ENCODE results near the gene ATP1B4.
"Not testable (repeated sequence)": the region's sequence is repeated elsewhere in the genome, so short reads cannot be mapped to it uniquely, and the experiment has no call there.

Gene ATP1B4

DNA sequence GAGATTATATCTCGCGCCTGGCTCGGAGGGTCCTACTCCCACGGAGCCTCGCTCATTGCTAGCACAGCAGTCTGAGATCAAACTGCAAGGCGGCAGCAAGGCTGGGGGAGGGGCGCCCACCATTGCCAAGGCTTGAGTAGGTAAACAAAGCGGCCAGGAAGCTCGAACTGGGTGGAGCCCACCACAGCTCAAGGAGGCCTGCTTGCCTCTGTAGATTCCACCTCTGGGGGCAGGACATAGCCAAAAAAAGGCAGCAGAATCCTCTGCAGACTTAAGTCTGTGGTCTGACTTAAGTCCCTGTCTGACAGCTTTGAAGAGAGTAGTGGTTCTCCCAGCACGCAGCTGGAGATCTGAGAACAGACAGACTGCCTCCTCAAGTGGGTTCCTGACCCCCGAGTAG, 17.3 kb upstream of the ATP1B4 start:
- not testable (repeated sequence) for H3K27ac ChIP-seq (ENCODE audit: low read depth, low read length); H3K4me3 ChIP-seq (ENCODE audit: low read depth in 1 of 2, low read length in 2 of 2); H3K4me1 ChIP-seq (ENCODE audit: insufficient read depth, low read length); H3K27me3 ChIP-seq (ENCODE audit: control insufficient read depth in 1 of 2, insufficient read depth in 2 of 2, low read length in 2 of 2); H3K9ac ChIP-seq (ENCODE audit: low read length); H3K36me3 ChIP-seq (ENCODE audit: insufficient read depth, low read length); H3K9me3 ChIP-seq (ENCODE audit: low read length)

DNA sequence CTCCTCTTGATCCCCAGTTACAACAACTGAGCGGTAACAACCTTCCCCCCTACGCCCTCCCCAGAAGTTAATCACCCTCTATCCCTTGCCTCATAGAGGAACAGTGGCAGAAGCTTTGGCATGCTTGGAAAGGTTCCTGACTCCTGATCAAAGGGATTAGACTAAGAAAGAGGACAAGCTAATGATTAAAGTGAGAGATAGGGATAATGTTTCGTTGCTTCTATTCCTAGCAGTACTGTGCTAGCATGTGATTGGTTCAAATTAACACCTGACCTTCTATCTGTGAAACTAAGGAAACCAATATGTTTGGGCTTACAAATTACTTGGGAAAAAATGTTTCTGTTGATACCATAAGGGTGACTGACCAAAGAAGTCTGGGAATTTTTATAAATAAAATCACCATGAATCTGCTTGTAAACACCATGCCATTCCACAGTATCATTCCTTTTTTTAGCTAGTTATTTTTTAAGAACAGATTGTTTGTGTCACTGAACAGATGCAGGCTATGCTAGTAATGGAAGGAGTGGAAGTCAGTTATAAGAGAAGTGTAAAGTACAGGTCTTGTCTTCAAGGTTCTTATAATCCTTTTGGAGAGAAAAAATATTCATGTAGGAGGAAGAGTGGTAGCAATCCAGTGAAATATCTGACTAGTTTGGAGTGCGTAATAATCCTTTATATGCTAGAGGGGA, 11.3 kb upstream of the ATP1B4 start:
- Histone ChIP-seq H3K27ac (ENCODE audit: low read depth, low read length) (no peak overlapping the region), H3K4me3 (ENCODE audit: low read depth in 1 of 2, low read length in 2 of 2) (no peak overlapping the region), H3K36me3 (ENCODE audit: insufficient read depth, low read length) (no peaks in the 10 kb centered on the region), H3K4me1 (ENCODE audit: insufficient read depth, low read length) (no peaks in the 10 kb centered on the region), H3K9ac (ENCODE audit: low read length) (no peak overlapping the region), H3K27me3 (ENCODE audit: control insufficient read depth in 1 of 2, insufficient read depth in 2 of 2, low read length in 2 of 2) (no peaks in the 10 kb centered on the region), H3K9me3 (ENCODE audit: low read length) (peaks cover 4% of the 10 kb centered on the region)

DNA sequence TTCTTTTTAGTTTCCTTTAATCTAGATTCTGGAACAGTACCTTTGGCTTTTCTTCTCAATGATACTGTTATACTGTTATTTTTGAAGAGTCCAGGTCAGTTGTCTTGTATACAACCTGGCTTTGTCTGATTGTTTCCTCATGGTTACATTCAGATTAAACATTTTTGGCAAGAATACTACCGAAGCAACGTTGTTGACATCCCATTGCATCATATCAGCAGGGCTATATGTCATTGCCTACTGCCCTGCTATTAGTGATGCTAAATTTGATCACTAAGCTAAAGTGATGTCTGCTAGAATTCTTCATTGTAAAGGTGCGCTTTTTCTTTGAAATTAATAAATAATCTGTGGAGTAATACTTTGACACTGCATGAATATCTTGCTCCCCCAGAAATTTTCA, 5.8 kb upstream of the ATP1B4 start:
- H3K9me3 ChIP-seq (ENCODE audit: low read length), result peaks cover 4% of the 10 kb centered on the region
- no peak overlapping the region for H3K27ac ChIP-seq (ENCODE audit: low read depth, low read length)
- H3K4me1 ChIP-seq (ENCODE audit: insufficient read depth, low read length), result no peaks in the 10 kb centered on the region
- no peaks in the 10 kb centered on the region for H3K36me3 ChIP-seq (ENCODE audit: insufficient read depth, low read length)
- no peak overlapping the region for H3K9ac ChIP-seq (ENCODE audit: low read length)
- H3K27me3 ChIP-seq (ENCODE audit: control insufficient read depth in 1 of 2, insufficient read depth in 2 of 2, low read length in 2 of 2), result peaks cover 0 to 8% of the 10 kb centered on the region in 2 donors
- no peak overlapping the region for H3K4me3 ChIP-seq (ENCODE audit: low read depth in 1 of 2, low read length in 2 of 2)

DNA sequence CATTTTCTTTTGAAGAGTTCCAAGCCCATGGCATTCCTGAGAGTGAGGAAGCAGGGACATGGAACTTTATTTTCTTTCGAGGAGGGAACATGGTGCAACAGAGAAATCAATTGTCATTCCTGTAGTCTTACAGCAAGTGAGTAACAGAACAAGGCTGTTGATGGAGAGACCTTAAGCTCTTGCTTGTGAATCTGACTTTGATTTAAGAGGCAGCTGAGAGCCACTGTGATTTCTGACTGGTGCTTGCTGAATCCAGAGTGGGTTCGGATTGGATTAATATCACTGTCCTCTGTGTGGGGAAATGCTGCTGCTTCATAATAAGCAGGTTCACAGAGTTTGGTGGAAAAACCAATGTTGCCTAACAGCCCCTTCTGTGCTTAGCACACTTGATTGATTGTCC, 4.7 kb upstream of the ATP1B4 start:
- Histone ChIP-seq H3K27me3 (ENCODE audit: control insufficient read depth in 1 of 2, insufficient read depth in 2 of 2, low read length in 2 of 2) (peaks cover 0 to 8% of the 10 kb centered on the region in 2 donors), H3K4me1 (ENCODE audit: insufficient read depth, low read length) (no peaks in the 10 kb centered on the region)

DNA sequence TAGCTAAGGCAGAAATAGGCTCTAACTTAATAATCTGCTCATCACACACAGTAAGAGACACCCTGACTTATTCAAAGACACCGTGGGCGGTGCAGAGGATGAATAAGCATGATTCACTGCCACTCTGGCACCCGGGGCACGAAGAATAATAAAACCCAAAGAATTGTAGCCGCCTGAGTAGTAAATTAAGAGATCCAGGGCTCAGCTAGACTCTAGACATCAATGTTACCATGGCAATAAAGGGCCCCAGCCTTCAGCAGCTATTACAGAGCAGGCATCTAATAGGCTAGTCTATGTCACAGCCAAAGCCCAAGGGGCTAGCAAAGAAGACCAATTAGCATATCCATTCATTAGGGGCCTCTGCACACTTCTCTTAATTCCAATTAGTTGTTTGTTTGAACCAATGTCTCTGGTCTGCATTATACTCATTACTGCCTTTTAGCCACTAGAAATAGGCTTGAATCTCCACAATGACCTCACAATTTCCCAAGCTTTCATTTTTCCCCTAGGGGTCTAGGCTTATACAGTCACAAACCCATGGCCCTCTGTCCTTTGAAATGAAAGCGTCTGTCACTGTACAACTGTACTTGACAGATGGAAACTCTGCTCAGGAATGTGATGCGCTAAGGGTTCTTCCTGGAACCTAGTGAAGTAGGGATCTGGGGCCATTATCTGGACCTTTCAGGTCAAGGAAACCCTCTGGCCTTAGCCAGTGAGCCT, 3.0 kb upstream of the ATP1B4 start:
- Histone ChIP-seq H3K4me3 (ENCODE audit: low read depth in 1 of 2, low read length in 2 of 2) (no peak overlapping the region), H3K9ac (ENCODE audit: low read length) (no peak overlapping the region), H3K36me3 (ENCODE audit: insufficient read depth, low read length) (no peaks in the 10 kb centered on the region), H3K9me3 (ENCODE audit: low read length) (no peaks in the 10 kb centered on the region), H3K27me3 (ENCODE audit: control insufficient read depth in 1 of 2, insufficient read depth in 2 of 2, low read length in 2 of 2) (peaks cover 0 to 8% of the 10 kb centered on the region in 2 donors), H3K4me1 (ENCODE audit: insufficient read depth, low read length) (no peaks in the 10 kb centered on the region), H3K27ac (ENCODE audit: low read depth, low read length) (no peak overlapping the region)

More for the DNA sequence above, 4.7 kb upstream of the ATP1B4 start:
- no peak overlapping the region for H3K9ac ChIP-seq (ENCODE audit: low read length)
- no peaks in the 10 kb centered on the region for H3K36me3 ChIP-seq (ENCODE audit: insufficient read depth, low read length)
- no peak overlapping the region for H3K27ac ChIP-seq (ENCODE audit: low read depth, low read length)
- H3K9me3 ChIP-seq (ENCODE audit: low read length), result peaks cover 4% of the 10 kb centered on the region
- no peak overlapping the region for H3K4me3 ChIP-seq (ENCODE audit: low read depth in 1 of 2, low read length in 2 of 2)

DNA sequence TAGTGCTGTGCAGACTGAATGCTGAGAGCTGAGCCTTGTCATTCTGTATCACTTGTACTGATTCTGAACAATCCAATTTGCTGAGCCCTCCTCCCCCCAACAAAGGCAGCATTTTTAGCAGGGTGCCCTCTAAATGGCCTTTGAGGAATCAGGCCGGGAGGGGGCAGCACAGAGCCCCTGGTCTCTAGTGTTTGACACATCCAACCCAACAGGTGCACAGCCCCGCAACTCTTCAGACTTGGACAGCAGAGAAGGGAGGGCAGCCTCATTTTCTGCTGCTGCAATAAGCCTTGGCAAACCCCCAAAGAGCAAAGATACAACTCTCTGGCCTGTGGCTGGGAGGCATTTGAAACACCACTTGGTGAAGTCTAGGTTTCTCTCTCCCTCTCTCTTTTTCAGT, 3.4 kb downstream of the ATP1B4 start:
- Histone ChIP-seq H3K4me1 (ENCODE audit: insufficient read depth, low read length) (no peaks in the 10 kb centered on the region), H3K27ac (ENCODE audit: low read depth, low read length) (no peak overlapping the region), H3K9ac (ENCODE audit: low read length) (no peak overlapping the region), H3K36me3 (ENCODE audit: insufficient read depth, low read length) (no peaks in the 10 kb centered on the region), H3K27me3 (ENCODE audit: control insufficient read depth in 1 of 2, insufficient read depth in 2 of 2, low read length in 2 of 2) (peaks cover 0 to 3% of the 10 kb centered on the region in 2 donors), H3K9me3 (ENCODE audit: low read length) (no peaks in the 10 kb centered on the region), H3K4me3 (ENCODE audit: low read depth in 1 of 2, low read length in 2 of 2) (no peak overlapping the region)

DNA sequence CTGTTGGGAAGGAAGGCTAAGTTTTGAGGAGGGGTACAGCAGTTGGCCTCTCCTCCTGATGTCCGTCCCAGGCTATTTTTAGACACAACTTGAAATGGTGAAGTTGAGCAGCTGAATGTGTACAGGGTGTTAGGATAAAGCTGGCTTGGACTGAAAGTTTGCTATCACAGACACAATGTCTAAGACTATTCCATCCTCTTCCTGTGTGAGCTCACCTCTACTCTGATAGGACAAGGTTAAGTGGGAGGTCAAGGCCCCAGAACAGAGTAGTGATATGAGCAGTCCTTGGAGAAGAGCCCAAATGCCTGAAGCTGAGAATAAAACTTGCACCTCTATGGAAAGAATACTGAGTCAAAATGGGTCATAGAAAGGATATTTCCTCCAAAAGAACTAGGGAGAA, 4.1 kb downstream of the ATP1B4 start:
- Histone ChIP-seq H3K9ac (ENCODE audit: low read length) (no peak overlapping the region), H3K27ac (ENCODE audit: low read depth, low read length) (no peak overlapping the region), H3K27me3 (ENCODE audit: control insufficient read depth in 1 of 2, insufficient read depth in 2 of 2, low read length in 2 of 2) (no peaks in the 10 kb centered on the region), H3K4me3 (ENCODE audit: low read depth in 1 of 2, low read length in 2 of 2) (no peak overlapping the region), H3K36me3 (ENCODE audit: insufficient read depth, low read length) (no peaks in the 10 kb centered on the region), H3K4me1 (ENCODE audit: insufficient read depth, low read length) (no peaks in the 10 kb centered on the region), H3K9me3 (ENCODE audit: low read length) (no peaks in the 10 kb centered on the region)

DNA sequence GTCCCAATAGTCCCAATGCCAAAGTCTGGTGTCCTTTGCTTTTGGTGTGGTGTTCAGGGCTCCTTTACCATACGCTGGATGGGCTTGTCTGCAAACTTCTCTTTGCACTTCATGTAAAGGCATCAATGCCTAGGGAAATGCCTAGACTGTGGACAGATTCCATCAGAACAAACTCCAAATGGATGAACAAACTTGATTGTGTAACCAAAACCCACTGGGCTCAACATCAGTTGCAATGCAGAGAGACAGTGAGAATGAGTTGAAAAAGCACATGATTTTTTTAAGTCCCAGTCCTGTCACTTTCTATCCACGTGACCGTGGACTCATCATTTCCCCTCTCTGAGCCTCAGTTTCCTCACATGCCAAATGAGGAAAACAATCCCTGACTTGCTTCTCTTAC, 4.9 kb downstream of the ATP1B4 start:
- Histone ChIP-seq H3K4me1 (ENCODE audit: insufficient read depth, low read length) (no peaks in the 10 kb centered on the region), H3K9ac (ENCODE audit: low read length) (no peak overlapping the region), H3K4me3 (ENCODE audit: low read depth in 1 of 2, low read length in 2 of 2) (no peak overlapping the region)

DNA sequence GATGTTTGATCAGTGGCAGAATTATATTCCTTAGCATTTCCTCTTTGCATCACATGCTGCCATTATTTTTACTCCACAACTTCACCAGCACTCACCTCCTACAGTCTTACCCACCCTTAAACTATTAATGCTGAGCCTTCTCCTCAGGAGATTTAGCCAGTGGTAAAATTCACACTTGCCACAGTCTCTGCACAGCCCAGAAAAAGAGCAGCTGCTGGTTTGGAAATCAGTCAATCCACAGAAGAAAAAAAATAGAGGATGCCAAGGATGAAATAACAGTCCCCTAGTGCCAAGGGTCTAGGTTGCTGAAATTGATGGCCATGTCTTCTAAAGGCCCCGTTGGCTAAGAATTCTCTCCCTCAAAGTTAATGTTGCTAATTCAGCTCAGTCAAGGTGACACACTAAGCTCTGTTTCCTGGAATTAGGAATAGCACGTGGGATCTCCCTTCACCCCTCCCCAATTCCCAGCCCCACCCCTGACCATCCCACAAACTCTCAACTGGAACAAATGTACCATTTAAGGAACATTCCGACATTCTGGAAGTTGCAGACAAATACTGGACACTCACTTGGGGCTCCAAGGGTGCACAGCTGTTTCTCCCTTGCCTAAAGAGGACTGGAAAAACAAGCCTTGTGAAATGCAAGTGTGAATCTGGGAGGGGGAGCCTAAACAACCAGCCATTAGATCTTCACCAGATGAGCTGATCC, 5.7 kb downstream of the ATP1B4 start:
- Histone ChIP-seq H3K9me3 (ENCODE audit: low read length) (no peaks in the 10 kb centered on the region), H3K4me3 (ENCODE audit: low read depth in 1 of 2, low read length in 2 of 2) (no peak overlapping the region), H3K4me1 (ENCODE audit: insufficient read depth, low read length) (no peaks in the 10 kb centered on the region), H3K36me3 (ENCODE audit: insufficient read depth, low read length) (no peaks in the 10 kb centered on the region), H3K27me3 (ENCODE audit: control insufficient read depth in 1 of 2, insufficient read depth in 2 of 2, low read length in 2 of 2) (no peaks in the 10 kb centered on the region), H3K9ac (ENCODE audit: low read length) (no peak overlapping the region), H3K27ac (ENCODE audit: low read depth, low read length) (no peak overlapping the region)

More for the DNA sequence above, 4.9 kb downstream of the ATP1B4 start:
- Histone ChIP-seq H3K27me3 (ENCODE audit: control insufficient read depth in 1 of 2, insufficient read depth in 2 of 2, low read length in 2 of 2) (no peaks in the 10 kb centered on the region), H3K9me3 (ENCODE audit: low read length) (no peaks in the 10 kb centered on the region), H3K36me3 (ENCODE audit: insufficient read depth, low read length) (no peaks in the 10 kb centered on the region), H3K27ac (ENCODE audit: low read depth, low read length) (no peak overlapping the region)

DNA sequence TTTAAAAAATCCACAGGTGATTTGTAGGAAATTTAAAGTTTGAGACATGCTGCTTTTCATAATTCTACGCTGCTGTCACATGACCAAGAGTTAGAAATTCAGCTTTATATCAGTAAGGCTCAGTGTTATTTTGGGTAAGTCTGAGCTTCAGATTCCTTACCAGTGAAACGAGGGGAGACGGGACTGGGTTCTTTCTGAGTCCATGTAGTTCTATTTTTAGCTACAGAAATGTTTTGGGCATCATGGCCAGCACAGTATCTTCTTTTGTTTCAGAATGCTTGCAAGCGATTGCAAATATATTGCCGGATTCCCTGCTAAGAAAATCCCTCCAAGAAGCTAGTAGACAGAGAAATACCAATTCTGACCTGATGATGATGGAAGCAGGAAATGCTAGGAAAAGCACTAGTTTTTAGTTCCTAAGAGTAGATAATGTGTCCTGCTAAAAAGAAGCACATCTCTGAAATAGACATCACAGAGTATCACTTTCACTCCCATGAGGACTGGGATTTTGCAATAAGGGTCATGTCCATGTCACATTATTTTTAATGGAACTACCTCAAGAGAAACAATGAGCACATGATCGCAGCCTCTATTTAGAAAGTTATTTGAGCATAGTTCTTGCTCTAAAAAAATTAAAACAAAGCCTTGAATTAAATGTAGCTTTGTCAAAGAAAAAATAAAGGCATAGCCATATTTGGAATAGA, 10.9 kb downstream of the ATP1B4 start:
- no peaks in the 10 kb centered on the region for H3K9me3 ChIP-seq (ENCODE audit: low read length)
- no peaks in the 10 kb centered on the region for H3K4me1 ChIP-seq (ENCODE audit: insufficient read depth, low read length)
- H3K27ac ChIP-seq (ENCODE audit: low read depth, low read length), result no peak overlapping the region
- no peak overlapping the region for H3K4me3 ChIP-seq (ENCODE audit: low read depth in 1 of 2, low read length in 2 of 2)
- H3K9ac ChIP-seq (ENCODE audit: low read length), result no peak overlapping the region
- H3K27me3 ChIP-seq (ENCODE audit: control insufficient read depth in 1 of 2, insufficient read depth in 2 of 2, low read length in 2 of 2), result no peaks in the 10 kb centered on the region
- no peaks in the 10 kb centered on the region for H3K36me3 ChIP-seq (ENCODE audit: insufficient read depth, low read length)

DNA sequence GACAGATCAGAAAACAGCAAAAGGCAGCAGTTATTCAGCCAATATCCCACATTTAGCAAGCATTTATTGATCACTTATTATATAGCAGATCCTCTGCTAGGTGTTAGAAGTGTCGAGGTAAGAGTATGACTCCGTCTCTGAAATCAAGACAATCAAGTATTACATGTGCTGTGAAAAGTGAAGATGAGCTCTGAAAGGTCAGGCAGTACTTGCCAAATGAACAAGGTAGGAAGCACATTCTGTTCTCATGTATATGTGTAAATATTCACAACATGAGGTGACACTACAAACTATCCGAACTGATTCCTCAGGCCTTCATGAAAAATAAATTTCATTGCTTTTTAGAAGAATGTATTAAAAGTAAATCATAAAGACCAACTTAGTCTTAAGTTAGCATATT, 15.3 kb downstream of the ATP1B4 start:
- Histone ChIP-seq H3K9ac (ENCODE audit: low read length) (no peak overlapping the region), H3K27ac (ENCODE audit: low read depth, low read length) (no peak overlapping the region), H3K4me3 (ENCODE audit: low read depth in 1 of 2, low read length in 2 of 2) (no peak overlapping the region), H3K4me1 (ENCODE audit: insufficient read depth, low read length) (no peaks in the 10 kb centered on the region), H3K36me3 (ENCODE audit: insufficient read depth, low read length) (no peaks in the 10 kb centered on the region), H3K27me3 (ENCODE audit: control insufficient read depth in 1 of 2, insufficient read depth in 2 of 2, low read length in 2 of 2) (peaks cover 0 to 4% of the 10 kb centered on the region in 2 donors), H3K9me3 (ENCODE audit: low read length) (no peaks in the 10 kb centered on the region)
